Pancreas (tissue), 10 donors: ENCODE measurements around the gene THPO. TPM values are rescaled to one million over a fixed set of nuclear protein-coding genes. Genes with fewer than 3 reads are reported as not detected.

Source experiments
- ATAC-seq, 4 donors: fragments of 200-7000 bp; cut with Tn5 transposase; one replicate each; pipeline versions ENCODE4 v1.8.0 to v1.9.1; 2020; ENCODE audit warnings: mild to moderate bottlenecking in 4 of 4, moderate library complexity in 4 of 4
- DNase-seq, 6 donors: peaks; one replicate each; pipeline ENCODE4 v3.0.0-alpha.2; 2020
- FAIRE-seq: peaks from 2 replicates; lab custom pipeline; 2012; peaks lifted over from hg19 to GRCh38; lab: Jason Lieb, UNC
- H3K27ac ChIP-seq, 4 donors: fragments of 200-600 bp; sonication (generic); 1 replicate in 3 of 4; 2 replicates in 1 of 4; pipeline versions ENCODE4 v1.5.0 to v1.8.0; 2020
- H3K27me3 ChIP-seq, 4 donors: fragments of 200-600 bp; one replicate each; pipeline ENCODE4 v1.8.0; 2021
- H3K36me3 ChIP-seq, 3 donors: fragments of 200-600 bp; sonication (generic) in 1 of 3; one replicate each; pipeline versions ENCODE4 v1.5.0 to v1.8.0; 2020 to 2021
- H3K4me1 ChIP-seq, 3 donors: fragments of 200-600 bp; one replicate each; pipeline ENCODE4 v1.8.0; 2021
- H3K4me3 ChIP-seq, 4 donors: fragments of 200-600 bp; sonication (generic) in 2 of 4; one replicate each; pipeline versions ENCODE4 v1.5.0 to v1.8.0; 2020 to 2021
- H3K9me3 ChIP-seq, 4 donors: fragments of 200-600 bp; one replicate each; pipeline ENCODE4 v1.8.0; 2021
- CTCF ChIP-seq, 4 donors: fragments of 200-600 bp; sonication (generic) in 3 of 4; IDR thresholded peaks; one replicate each; pipeline versions ENCODE4 v1.5.0 to v1.8.0; 2021; ENCODE audit warnings: antibody characterized with exemption in 4 of 4
- WGBS, 2 donors: extraction: QIAGEN DNeasy Blood & Tissue Kit; methylation state at CpG; one replicate each; pipeline ENCODE4 v1.1.7; 2013; 5-methylcytosine and 5-hydroxymethylcytosine counted together
- intact Hi-C, 3 donors: fragments of 100-400 bp; cut with DNase I; formaldehyde crosslinking; loops; one replicate each; pipeline versions ENCODE4 v1.11.1 to v1.14.2; 2022
- polyA plus RNA-seq, 2 donors: library from polyadenylated mRNA; stranded (reverse); fragments of 200-250 nt; gene quantifications; one replicate each; pipeline ENCODE4 v1.2.3, GENCODE V29; 2013
- total RNA-seq, 6 donors: library from RNA; stranded (reverse); fragmentation: NEBNext Ultra II Directional in 4 of 6; extraction: Animal tissue kit (Norgen Biotek cat#: 25700) in 4 of 6; gene quantifications; one replicate each; pipeline versions ENCODE4 v1.2.1 to v1.2.4, GENCODE V29; 2021 to 2023
- donor health status: healthy with polysubstance abuse.
- donor health status: DM: no; HTN: no; CAD: no; lungs with moderate emphysema.
- donor health status: DM: no; HTN: no; CAD: no.
- donor health status: control.
- donor health status: control.
- donor health status: Bipolar disorder and iron deficiency.
- donor health status: DM: yes; HTN: yes; CAD: no.
- donor health status: DM: no; HTN: no; CAD: no.
- donor health status: DM: no; HTN: no; CAD: no.
- donor health status: DM: yes; HTN: yes; CAD: no.

THPO gene
- total and polyA plus RNA-seq, 8 donors: 0.28 to 1.3 (median 0.54) TPM; not detected in 1

DNA sequence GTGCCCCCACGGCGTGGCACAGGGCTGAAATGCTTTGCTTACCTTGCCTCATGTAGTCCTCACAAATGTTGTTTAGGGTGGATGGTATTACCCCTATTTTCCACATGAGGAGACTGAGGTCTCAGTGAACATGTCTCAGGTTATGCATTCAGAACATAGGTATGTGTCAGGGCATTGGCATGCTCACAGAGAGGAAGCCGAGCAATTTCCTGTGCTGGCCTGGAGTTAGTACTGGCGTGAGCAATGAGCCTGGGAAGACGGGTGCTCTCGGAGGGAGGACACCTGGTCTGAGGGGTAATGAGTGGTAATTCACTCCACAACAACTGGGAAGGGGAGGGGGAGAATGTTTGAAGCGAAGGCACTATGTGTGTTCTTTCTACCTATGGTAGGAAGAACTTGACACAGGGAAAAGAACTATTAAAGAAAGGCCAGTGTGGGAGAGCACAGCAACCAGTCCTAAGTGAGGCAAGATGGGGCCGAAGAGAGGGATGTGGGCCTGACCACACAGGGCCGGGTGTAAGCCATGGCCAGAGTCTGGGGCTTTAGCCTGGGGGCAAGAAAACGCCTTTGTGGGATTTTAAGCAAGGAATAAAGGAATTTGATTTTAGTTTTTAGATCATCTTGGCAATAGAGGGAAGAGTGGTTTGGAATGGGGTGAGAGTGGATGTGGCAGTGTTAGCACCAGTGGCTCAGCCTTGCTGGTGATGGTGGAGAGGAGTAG lies 45.5 kb downstream of the THPO start:
- no peaks in the 10 kb centered on the region for H3K9me3 ChIP-seq
- WGBS, 2 donors: 77 to 86% methylated on average over 10 of the region's 10 CpGs
- H3K36me3 ChIP-seq: peaks cover 21 to 62% (median 44%) of the 10 kb centered on the region in 3 donors
- no peaks in the 10 kb centered on the region for H3K27me3 ChIP-seq
- FAIRE-seq (no peak), DNase-seq (no peak), ATAC-seq (no peak)
- TF ChIP-seq CTCF (IDR thresholded peaks at IDR 0.05): no peak
- H3K4me3 ChIP-seq: no peak overlapping the region
- H3K27ac ChIP-seq: no peak overlapping the region
- intact Hi-C loops: no loop called here
- peaks cover 0 to 11% (median 0%) of the 10 kb centered on the region in 3 donors for H3K4me1 ChIP-seq

DNA sequence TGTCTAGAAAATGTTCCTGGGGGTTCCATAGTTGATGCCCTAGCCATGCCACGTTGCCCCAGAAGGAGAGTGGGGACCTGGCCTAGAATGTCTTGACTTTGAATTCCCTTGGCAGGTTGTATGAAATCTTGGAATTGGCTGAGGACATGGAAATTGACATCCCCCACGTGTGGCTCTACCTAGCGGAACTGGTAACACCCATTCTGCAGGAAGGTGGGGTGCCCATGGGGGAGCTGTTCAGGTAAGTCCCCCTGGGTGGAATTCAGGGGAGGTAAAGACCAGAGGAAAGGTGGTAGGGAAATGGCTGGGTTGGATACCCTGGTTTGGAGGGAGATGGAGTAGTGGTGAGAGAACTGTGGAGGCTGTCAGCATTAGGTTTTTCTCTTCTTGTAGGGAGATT lies 49.5 kb downstream of the THPO start:
- intact Hi-C loops: no loop called here
- Histone ChIP-seq H3K9me3 (no peaks in the 10 kb centered on the region), H3K27ac (no peak overlapping the region), H3K4me3 (no peak overlapping the region), H3K4me1 (no peaks in the 10 kb centered on the region), H3K36me3 (peaks cover 35 to 93% (median 84%) of the 10 kb centered on the region in 3 donors), H3K27me3 (no peaks in the 10 kb centered on the region)
- no peak for FAIRE-seq
- TF ChIP-seq CTCF (IDR thresholded peaks at IDR 0.05): no peak
- no peak for ATAC-seq
- no peak for DNase-seq
- 54 to 72% methylated on average over 3 of the region's 3 CpGs for WGBS, 2 donors

- intact Hi-C loops: no loop called here
- no peak overlapping the region for H3K27ac ChIP-seq
- DNase-seq (no peak), FAIRE-seq (no peak), ATAC-seq (no peak)
- no peaks in the 10 kb centered on the region for H3K27me3 ChIP-seq
- no peaks in the 10 kb centered on the region for H3K4me1 ChIP-seq
- no peak overlapping the region for H3K4me3 ChIP-seq
- 94% methylated on average over 21 of the region's 21 CpGs for whole genome bisulfite sequencing, 2 donors
- TF ChIP-seq CTCF (IDR thresholded peaks at IDR 0.05): no peak
- no peaks in the 10 kb centered on the region for H3K9me3 ChIP-seq
- H3K36me3 ChIP-seq: peaks cover 41 to 95% (median 85%) of the 10 kb centered on the region in 3 donors
Observed at GRCh38 chr3:184327171-184327570, 50.8 kb downstream of the THPO start.

GRCh38 chr3:184325715-184326369 lies 52.2 kb downstream of the THPO start:
- no peak for FAIRE-seq
- H3K27me3 ChIP-seq: no peaks in the 10 kb centered on the region
- no peak for TF ChIP-seq CTCF (IDR thresholded peaks at IDR 0.05)
- WGBS, 2 donors: 67 to 77% methylated on average over 6 of the region's 6 CpGs
- no peaks in the 10 kb centered on the region for H3K9me3 ChIP-seq
- intact Hi-C loops: no loop called here
- H3K4me1 ChIP-seq: peaks cover 0 to 2% (median under 1%) of the 10 kb centered on the region in 3 donors
- no peak for DNase-seq
- ATAC-seq: no peak
- no peak overlapping the region for H3K27ac ChIP-seq
- H3K4me3 ChIP-seq: no peak overlapping the region
- H3K36me3 ChIP-seq: peaks cover 40 to 95% (median 88%) of the 10 kb centered on the region in 3 donors

DNA sequence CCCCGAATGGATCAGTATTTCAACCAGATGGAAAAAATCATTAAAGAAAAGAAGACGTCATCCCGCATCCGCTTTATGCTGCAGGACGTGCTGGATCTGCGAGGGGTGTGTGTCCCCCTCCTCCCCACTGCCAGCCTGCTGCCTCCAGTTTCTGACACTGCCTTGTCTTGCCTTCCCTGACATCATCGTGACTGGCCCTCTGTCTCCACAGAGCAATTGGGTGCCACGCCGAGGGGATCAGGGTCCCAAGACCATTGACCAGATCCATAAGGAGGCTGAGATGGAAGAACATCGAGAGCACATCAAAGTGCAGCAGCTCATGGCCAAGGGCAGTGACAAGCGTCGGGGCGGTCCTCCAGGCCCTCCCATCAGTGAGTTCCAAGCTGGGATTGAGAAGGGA lies 52.7 kb downstream of the THPO start:
- FAIRE-seq: no peak
- no peak for ATAC-seq
- intact Hi-C loops: no loop called here
- DNase-seq: no peak
- H3K4me3 ChIP-seq: no peak overlapping the region
- H3K27me3 ChIP-seq: no peaks in the 10 kb centered on the region
- H3K4me1 ChIP-seq: peaks cover 5 to 8% (median 6%) of the 10 kb centered on the region in 3 donors
- WGBS, 2 donors: 85 to 89% methylated on average over 13 of the region's 13 CpGs
- H3K27ac ChIP-seq: no peak overlapping the region
- peaks cover 34 to 95% (median 91%) of the 10 kb centered on the region in 3 donors for H3K36me3 ChIP-seq
- TF ChIP-seq CTCF (IDR thresholded peaks at IDR 0.05): no peak
- no peaks in the 10 kb centered on the region for H3K9me3 ChIP-seq
